Measurements from ENCODE around the gene DTX4. TPM values are rescaled to one million over a fixed set of nuclear protein-coding genes. Genes with fewer than 3 reads are reported as not detected.

Gene DTX4
- total RNA-seq, 1 donor: 4.7 TPM

DNA sequence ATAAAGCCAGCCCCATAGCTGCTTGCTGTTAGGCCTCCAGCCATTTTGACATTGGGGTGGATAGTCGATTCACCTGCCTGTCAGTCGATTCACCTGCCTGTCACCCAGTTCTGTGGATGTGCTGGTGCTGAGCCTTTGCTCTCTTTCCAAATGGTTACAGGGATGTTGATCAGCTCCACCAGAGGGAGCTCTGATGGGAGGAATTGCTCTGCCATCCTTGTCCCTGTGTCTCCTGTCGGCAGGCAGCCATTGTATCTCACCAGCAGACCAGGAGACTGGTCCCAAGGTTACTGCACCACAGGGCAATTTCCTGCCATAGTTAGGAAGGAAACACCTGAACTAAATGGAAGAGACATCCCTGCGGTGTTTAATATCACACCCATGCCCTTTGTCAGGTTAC lies 34.7 kb downstream of the DTX4 start:
- DNase-seq (ENCODE audit: low read depth): peak; percentile 31
- TF ChIP-seq, protein P1, sequence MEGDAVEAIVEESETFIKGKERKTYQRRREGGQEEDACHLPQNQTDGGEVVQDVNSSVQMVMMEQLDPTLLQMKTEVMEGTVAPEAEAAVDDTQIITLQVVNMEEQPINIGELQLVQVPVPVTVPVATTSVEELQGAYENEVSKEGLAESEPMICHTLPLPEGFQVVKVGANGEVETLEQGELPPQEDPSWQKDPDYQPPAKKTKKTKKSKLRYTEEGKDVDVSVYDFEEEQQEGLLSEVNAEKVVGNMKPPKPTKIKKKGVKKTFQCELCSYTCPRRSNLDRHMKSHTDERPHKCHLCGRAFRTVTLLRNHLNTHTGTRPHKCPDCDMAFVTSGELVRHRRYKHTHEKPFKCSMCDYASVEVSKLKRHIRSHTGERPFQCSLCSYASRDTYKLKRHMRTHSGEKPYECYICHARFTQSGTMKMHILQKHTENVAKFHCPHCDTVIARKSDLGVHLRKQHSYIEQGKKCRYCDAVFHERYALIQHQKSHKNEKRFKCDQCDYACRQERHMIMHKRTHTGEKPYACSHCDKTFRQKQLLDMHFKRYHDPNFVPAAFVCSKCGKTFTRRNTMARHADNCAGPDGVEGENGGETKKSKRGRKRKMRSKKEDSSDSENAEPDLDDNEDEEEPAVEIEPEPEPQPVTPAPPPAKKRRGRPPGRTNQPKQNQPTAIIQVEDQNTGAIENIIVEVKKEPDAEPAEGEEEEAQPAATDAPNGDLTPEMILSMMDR (IDR thresholded peaks at IDR 0.05; ENCODE audit: insufficient read depth, low read depth, low read length): peak; percentile 64
- no peak overlapping the region for H3K4me3 ChIP-seq (ENCODE audit: low read depth, low read length)

DNA sequence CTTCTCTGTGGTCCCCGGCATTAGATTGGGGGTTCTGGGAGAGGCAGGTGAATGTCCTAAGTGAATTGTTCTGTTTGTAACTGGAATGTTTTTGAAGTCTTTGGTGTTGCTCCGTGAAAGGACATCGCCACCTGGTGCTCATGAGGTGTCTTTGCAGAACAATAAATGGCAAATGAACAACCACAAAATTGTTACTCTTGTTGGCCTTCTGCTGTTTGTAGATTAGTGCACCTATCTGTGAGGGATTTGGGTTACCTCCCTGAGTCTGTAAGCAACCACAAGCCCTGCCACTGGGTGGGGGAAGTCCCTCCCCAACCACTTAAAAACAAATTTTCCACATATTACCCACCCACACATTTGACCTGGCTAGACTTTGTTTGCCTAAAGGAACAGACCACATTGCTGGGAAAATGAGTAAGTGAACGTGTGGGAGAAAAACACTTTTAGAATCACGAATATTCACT lies 36.1 kb downstream of the DTX4 start:
- TF ChIP-seq, protein P1 (IDR thresholded peaks at IDR 0.05; ENCODE audit: insufficient read depth, low read depth, low read length): peak; percentile 73
- DNase-seq (ENCODE audit: low read depth): peak; percentile 70
- no peak overlapping the region for H3K4me3 ChIP-seq (ENCODE audit: low read depth, low read length)

DNA sequence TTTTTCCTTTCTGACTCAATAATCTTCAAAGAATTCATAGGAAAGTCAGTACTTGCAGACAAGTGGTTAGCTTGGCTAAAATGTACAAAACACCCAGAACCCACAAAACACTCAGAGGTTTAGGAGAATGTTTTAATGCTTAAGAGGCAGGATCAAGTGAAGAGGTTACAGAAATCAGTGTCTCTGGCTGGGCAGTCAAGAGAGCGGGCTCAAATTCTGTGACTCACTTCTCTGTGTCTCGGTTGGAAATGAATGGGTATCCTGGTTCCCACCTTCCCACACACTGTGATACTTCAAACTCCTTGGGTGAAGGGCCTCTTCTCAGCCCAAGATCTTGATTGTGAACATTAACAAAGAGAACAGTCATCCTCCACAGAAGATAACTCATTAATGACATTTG lies 37.0 kb downstream of the DTX4 start:
- no peak for DNase-seq (ENCODE audit: low read depth)
- no peak overlapping the region for H3K4me3 ChIP-seq (ENCODE audit: low read depth, low read length)

DNA sequence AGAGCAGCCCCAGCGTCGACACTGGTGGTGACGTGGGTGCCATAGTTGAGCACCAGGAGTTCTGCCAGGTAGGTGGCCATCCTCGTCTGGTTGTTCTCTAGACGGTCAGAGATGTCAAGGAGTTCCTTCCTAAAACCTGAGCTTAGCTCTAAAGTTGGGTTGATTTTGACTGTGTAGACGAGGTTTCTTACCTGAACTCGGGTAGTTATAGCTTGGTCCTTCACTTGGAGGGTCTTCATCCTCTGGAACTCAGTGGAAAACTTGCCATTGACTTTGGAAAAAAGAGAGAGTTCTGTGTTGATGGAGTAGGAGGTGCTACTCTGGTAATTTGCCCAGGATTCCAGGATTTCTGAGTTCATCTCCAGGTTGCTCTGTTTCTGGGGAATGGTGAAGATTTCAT lies 40.3 kb downstream of the DTX4 start:
- DNase-seq (ENCODE audit: low read depth): no peak
- TF ChIP-seq, protein P1 (IDR thresholded peaks at IDR 0.05; ENCODE audit: insufficient read depth, low read depth, low read length): no peak
- no peak overlapping the region for H3K4me3 ChIP-seq (ENCODE audit: low read depth, low read length)

More for the DNA sequence above, 37.0 kb downstream of the DTX4 start:
- TF ChIP-seq, protein P1 (IDR thresholded peaks at IDR 0.05; ENCODE audit: insufficient read depth, low read depth, low read length): no peak

DNA sequence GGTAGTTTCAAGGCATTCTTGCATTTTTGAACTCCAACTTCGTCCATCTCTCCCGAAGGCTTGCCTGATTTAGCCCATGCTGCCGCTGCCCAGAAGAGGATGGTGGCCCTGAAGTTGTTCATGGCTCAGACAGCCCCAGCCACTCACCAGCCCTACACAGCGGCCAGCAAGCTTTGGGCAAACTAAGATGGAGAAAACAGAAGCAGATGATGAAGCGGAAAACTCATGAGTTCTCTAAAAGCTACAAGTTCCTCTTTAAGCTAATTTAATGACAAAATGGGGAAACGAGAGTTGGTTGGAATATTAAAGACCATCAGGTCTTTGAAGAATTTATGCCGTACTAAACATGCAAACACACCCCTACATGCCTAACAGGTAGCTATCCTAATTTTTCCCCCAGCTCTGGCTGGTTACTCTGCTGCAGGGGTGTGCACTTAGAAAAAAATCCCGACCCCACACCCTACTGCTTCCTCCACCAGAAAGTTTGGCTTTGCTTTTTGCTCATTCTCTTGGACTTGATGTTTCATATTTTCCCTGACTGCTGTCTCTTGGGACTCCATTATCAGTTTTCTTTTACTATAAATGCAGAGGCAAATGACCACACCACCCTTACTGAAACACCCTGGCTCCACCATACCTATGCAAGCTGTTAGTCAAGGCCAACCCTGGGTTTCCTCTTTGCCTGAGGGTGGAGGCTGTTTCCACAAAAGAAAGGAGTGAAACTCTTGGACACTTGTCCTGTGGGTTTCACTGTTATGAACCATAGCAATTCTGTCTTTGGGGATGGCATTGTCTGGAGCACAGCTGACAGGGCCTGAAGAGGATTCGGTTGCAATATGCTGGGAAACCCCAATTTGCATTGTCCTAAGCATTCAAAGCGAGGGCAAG lies 41.1 kb downstream of the DTX4 start, which contains the start of gene MPEG1:
Gene MPEG1 (minus strand): TSS at position 184 of the 888 bp plus-strand sequence. CDS start 62 bp downstream, at position 122.
- TF ChIP-seq, protein P1 (IDR thresholded peaks at IDR 0.05; ENCODE audit: insufficient read depth, low read depth, low read length): no peak
- no peak within 1 kb of the TSS for H3K4me3 ChIP-seq (ENCODE audit: low read depth, low read length)
- DNase-seq (ENCODE audit: low read depth): no peak

DNA sequence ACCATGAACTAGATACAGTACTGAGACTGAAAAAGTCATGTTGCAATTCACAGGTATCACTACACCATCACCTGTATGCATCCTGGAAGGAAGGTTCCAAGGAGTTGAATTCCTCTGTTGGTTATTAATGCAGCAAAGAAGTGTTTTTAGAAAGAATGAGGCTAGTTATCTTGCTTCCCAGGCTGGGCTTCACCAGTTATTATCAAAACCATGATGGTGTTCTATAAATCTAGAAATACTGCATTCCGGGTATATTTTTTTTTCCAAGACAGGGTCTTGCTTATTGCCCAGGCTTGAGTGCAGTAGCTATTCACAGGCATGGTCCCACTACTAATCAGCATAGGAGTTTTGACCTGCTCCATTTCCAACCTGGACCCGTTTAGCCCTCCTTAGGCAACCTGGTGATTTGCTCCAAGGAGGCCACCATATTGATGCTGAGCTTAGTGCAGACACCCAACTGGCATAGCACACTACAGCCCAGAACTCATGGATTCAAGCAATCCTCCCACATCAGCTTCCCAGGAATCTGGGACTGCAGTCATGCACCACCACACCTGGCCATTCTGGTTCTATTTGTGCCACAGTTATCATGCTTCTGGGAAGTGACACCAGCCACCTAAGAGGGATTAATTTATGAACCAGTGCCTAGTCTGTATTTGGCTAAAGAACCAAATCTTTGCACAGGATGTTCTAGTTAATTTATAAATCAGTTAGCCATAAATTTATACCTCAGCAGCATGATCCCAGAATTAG lies 42.4 kb downstream of the DTX4 start:
- TF ChIP-seq, protein P1 (IDR thresholded peaks at IDR 0.05; ENCODE audit: insufficient read depth, low read depth, low read length): no peak
- no peak overlapping the region for H3K4me3 ChIP-seq (ENCODE audit: low read depth, low read length)
- DNase-seq (ENCODE audit: low read depth): no peak
